IPS-11a (cell line): ENCODE data around the gene RNLS.

ENCODE experiments used
- H3K4me3 ChIP-seq: one replicate; pipeline ENCODE4 v1.5.1; 2013; ENCODE audit warnings: low read depth, low read length, control low read depth

The RNLS gene

GRCh38 chr10:88582806-88583583 lies at the start of gene RNLS:
TSS of gene RNLS (minus strand) at chr10:88583318.
- H3K4me3 ChIP-seq, result peak within 1 kb of the TSS; percentile 63

GRCh38 chr10:88624840-88625239 lies 41.7 kb upstream of the RNLS start:
- H3K4me3 ChIP-seq, result no peak overlapping the region

GRCh38 chr10:88623835-88624234 lies 40.7 kb upstream of the RNLS start:
- no peak overlapping the region for H3K4me3 ChIP-seq

- H3K4me3 ChIP-seq, result no peak overlapping the region
These were observed 37.3 kb upstream of the RNLS start for GRCh38 chr10:88620441-88620840.

- H3K4me3 ChIP-seq, result no peak overlapping the region
These were observed 35.4 kb upstream of the RNLS start for GRCh38 chr10:88618496-88618895.

GRCh38 chr10:88617772-88618300 lies 34.7 kb upstream of the RNLS start:
- no peak overlapping the region for H3K4me3 ChIP-seq

GRCh38 chr10:88616250-88616977 lies 33.3 kb upstream of the RNLS start:
- no peak overlapping the region for H3K4me3 ChIP-seq

- no peak overlapping the region for H3K4me3 ChIP-seq
These were observed 25.7 kb upstream of the RNLS start for GRCh38 chr10:88608780-88609179.

GRCh38 chr10:88608052-88608732 lies 25.1 kb upstream of the RNLS start:
- H3K4me3 ChIP-seq, result no peak overlapping the region

- H3K4me3 ChIP-seq, result no peak overlapping the region
These were observed 14.9 kb upstream of the RNLS start for GRCh38 chr10:88598055-88598454.

- no peak overlapping the region for H3K4me3 ChIP-seq
These were observed 11.4 kb upstream of the RNLS start for GRCh38 chr10:88594482-88594881.

GRCh38 chr10:88592906-88593305 lies 9.8 kb upstream of the RNLS start:
- H3K4me3 ChIP-seq, result no peak overlapping the region

- no peak overlapping the region for H3K4me3 ChIP-seq
These were observed 9.3 kb upstream of the RNLS start for GRCh38 chr10:88592381-88592780.

GRCh38 chr10:88586462-88586861 lies 3.3 kb upstream of the RNLS start, which contains the start of gene LIPJ:
TSS of gene LIPJ (plus strand) at chr10:88586762. CDS start at chr10:88590688, 3,926 bp downstream.
- H3K4me3 ChIP-seq, result no peak within 1 kb of the TSS

GRCh38 chr10:88583584-88583957 lies 453 bp upstream of the RNLS start:
- H3K4me3 ChIP-seq, result peak overlapping the region; percentile 63

- H3K4me3 ChIP-seq, result peak overlapping the region; percentile 18
These were observed 710 bp downstream of the RNLS start for GRCh38 chr10:88582411-88582805.

GRCh38 chr10:88565072-88565471 lies 18.0 kb downstream of the RNLS start:
- no peak overlapping the region for H3K4me3 ChIP-seq

- no peak overlapping the region for H3K4me3 ChIP-seq
These were observed 21.0 kb downstream of the RNLS start for GRCh38 chr10:88562152-88562551.

GRCh38 chr10:88557658-88558057 lies 25.5 kb downstream of the RNLS start:
- H3K4me3 ChIP-seq, result no peak overlapping the region

GRCh38 chr10:88557256-88557655 lies 25.9 kb downstream of the RNLS start:
- H3K4me3 ChIP-seq, result no peak overlapping the region

GRCh38 chr10:88555190-88555908 lies 27.8 kb downstream of the RNLS start:
- H3K4me3 ChIP-seq, result no peak overlapping the region
